ENCODE data around the gene TCTA.
A peak's percentile ranks its signal among the peaks of the same experiment; 100 is the strongest.
"Not testable (repeated sequence)": the region's sequence is repeated elsewhere in the genome, so short reads cannot be mapped to it uniquely, and the experiment has no call there.

The TCTA gene

GRCh38 chr3:49399461-49399860 is 12.8 kb upstream of the TCTA start:
- no peak overlapping the region for H3K4me3 ChIP-seq (ENCODE audit: low read length)
- TF ChIP-seq ZNF274 (IDR thresholded peaks at IDR 0.05; ENCODE audit: low read depth, low read length) = no peak

DNA sequence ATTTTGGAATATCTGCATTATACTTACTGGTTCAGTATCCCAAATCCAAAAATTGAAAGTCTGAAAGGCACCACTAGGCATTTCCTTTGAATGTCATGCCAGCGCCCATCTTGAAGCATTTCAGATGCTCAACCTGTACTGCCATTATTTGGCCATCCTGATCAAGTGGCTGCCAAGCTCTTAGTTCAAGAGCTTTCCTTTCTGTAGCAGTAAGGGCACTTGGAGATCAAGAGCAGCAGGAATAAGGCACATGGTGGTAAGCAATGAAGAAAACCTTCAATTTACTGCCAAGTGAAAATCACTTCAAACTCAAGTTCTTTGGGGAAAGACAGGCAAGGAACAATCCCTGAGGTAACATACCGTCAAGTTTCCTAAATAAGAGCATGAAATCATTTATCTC is 10.5 kb upstream of the TCTA start:
- no peak overlapping the region for H3K4me3 ChIP-seq (ENCODE audit: low read length)
- no peak for TF ChIP-seq ZNF274 (IDR thresholded peaks at IDR 0.05; ENCODE audit: low read depth, low read length)

DNA sequence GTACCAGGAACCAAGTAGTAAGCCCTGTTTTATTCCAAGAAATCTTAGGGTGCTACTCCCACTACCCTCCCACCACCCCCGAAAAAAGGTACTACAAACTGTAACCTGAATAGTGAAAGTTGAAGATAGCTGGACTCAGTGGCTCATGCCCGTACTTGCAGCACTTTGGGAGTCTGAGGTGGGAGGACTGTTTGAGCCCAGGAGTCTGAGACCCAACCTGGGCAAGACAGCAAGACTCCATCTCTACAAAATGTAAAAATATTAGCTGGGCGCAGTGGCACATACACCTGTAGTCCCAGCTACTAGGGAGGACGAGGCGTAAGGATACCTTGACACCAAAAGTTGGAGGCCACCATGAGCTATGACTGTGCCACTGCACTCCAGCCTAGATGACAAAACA is 8.3 kb upstream of the TCTA start:
- TF ChIP-seq ZNF274 (IDR thresholded peaks at IDR 0.05; ENCODE audit: low read depth, low read length) = no peak
- no peak overlapping the region for H3K4me3 ChIP-seq (ENCODE audit: low read length)

DNA sequence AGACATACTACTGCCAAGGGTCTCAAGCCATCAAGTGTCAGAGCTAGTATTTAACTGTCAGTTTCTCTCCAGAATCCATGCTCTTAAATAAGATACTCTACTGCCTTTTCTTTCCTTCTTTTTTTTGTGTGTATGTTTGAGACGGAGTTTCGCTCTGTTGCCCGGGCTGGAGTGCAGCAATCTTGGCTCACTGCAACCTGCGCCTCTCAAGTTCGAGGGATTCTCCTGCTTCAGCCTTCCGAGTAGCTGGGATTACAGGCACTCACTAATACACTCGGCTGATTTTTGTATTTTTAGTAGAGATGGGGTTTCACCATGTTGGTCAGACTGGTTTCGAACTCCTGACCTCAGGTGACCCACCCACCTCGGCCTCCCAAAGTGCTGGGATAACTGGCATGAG is 6.7 kb upstream of the TCTA start:
- not testable (repeated sequence) for H3K4me3 ChIP-seq (ENCODE audit: low read length)

GRCh38 chr3:49406571-49407565 is 5.4 kb upstream of the TCTA start:
- TF ChIP-seq ZNF274 (IDR thresholded peaks at IDR 0.05; ENCODE audit: low read depth, low read length) = no peak
- H3K4me3 ChIP-seq (ENCODE audit: low read length) = no peak overlapping the region

GRCh38 chr3:49410066-49410845 is 2.0 kb upstream of the TCTA start:
- no peak for TF ChIP-seq ZNF274 (IDR thresholded peaks at IDR 0.05; ENCODE audit: low read depth, low read length)
- H3K4me3 ChIP-seq (ENCODE audit: low read length) = peak overlapping the region; percentile 94

DNA sequence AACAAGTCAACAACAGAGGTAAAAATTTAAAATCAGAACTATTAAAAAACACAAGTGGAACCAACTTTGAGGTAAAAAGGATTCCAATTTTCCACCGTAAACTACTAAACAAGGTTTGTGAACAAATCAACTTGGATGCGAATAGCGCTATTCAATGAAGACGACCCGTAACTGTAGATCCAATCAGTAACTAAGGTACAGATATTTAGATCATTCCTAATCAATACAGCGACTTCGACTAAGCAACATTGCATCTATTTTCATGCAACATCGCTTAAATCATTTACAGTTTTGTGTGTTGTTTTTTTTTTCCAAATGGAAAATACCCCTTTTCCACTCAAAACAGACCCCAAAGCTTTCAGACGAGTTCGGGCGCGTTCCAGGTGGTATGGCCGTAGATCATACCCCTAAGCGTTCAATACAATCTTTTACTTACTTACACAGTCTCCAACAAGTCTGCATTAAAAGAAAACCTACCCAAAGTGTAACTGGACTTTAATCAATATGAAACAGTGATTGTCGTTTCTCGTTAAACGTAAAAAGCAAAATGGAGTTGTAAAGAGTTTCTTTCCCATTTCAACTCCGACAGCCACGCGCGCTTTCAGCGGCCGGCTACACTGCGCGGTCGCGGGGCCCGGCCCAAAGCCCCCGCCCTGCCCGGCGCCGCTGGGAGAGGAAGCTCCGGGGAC is 1.2 kb upstream of the TCTA start:
- TF ChIP-seq ZNF274 (IDR thresholded peaks at IDR 0.05; ENCODE audit: low read depth, low read length) = no peak
- H3K4me3 ChIP-seq (ENCODE audit: low read length) = peak overlapping the region; percentile 94

GRCh38 chr3:49411535-49411967 is 672 bp upstream of the TCTA start:
- no peak for TF ChIP-seq ZNF274 (IDR thresholded peaks at IDR 0.05; ENCODE audit: low read depth, low read length)
- peak overlapping the region; percentile 94 for H3K4me3 ChIP-seq (ENCODE audit: low read length)

- peak overlapping the region; percentile 82 for H3K4me3 ChIP-seq (ENCODE audit: low read length)
- no peak for TF ChIP-seq ZNF274 (IDR thresholded peaks at IDR 0.05; ENCODE audit: low read depth, low read length)
Observed at GRCh38 chr3:49412632-49413337, 562 bp downstream of the TCTA start.

GRCh38 chr3:49413338-49413734 is 1.1 kb downstream of the TCTA start:
- H3K4me3 ChIP-seq (ENCODE audit: low read length) = peak overlapping the region; percentile 82; the same call in 1 of the 2 replicates
- TF ChIP-seq ZNF274 (IDR thresholded peaks at IDR 0.05; ENCODE audit: low read depth, low read length) = no peak

DNA sequence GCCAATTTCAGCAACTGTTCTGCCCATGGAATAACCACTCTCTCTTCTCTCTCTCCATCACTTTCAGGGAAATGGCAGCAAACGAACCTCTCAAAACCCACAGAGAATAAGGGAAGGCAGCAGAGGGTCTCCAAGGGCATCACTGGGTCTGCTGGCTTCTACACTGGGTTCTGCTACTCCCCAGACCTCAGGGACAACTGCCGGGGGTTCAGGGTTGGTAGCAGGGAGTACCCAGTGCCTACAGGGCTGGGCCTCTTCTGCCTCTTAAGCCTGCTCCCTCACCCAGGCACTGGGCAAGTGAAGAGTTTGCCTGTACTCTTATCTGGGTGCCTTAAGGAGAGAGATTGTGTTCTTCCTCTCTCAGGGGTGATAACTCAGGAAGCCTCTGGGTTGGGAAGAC is 2.5 kb downstream of the TCTA start:
- no peak for TF ChIP-seq ZNF274 (IDR thresholded peaks at IDR 0.05; ENCODE audit: low read depth, low read length)
- no peak overlapping the region for H3K4me3 ChIP-seq (ENCODE audit: low read length)

DNA sequence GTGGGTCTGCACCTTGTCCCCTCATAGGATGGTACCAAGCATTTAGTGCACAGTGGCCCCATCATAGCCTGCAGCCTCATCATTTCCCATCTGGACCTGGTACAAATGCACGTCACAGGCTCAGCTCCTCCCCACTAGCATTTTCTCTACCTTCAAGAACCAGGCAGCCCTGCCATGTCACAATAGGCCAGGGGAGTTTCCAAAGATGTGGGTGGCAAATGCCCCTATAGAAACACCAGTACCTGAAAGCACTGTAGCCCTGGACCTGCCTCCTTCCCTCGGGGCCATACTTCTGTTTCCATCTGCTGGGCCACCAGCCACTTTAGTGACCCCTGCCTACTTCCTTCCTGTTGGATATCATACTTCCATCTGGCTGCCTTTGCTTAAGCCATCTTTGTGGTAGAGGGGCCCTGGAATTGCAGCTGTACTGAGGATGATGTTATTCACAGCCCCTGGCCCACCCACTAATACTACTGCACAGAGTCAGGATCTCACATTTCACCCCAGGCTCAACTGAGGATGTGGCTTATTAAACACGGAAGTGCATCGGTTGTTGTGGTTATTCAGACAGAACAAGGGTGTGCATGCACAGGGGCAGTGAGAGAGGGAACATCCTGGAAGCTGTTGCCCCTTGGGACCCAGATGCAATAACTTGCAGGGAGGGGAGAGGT is 3.8 kb downstream of the TCTA start:
- TF ChIP-seq ZNF274 (IDR thresholded peaks at IDR 0.05; ENCODE audit: low read depth, low read length) = no peak

DNA sequence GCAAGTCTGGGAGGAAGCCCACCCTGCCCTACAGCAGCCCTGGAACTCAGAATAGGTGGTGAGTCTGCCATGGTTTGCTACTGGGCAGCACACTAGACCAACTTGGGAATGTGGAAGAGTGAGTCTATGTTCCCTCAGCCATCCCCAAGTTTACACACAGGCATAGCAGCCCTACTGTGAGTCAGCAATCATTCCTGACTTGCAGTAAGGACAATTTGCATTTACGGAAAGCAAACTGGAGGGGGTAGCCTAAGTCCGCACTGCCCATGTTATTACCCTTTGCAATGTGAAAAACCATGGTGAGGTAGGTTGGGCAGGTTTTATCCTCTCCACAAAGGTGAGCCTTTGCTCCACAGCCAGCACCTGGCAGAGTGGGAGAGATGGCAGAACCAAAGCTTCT is 4.6 kb downstream of the TCTA start:
- no peak overlapping the region; the same call in 1 of the 2 replicates for H3K4me3 ChIP-seq (ENCODE audit: low read length)
- no peak for TF ChIP-seq ZNF274 (IDR thresholded peaks at IDR 0.05; ENCODE audit: low read depth, low read length)

More for the DNA sequence above, 3.8 kb downstream of the TCTA start:
- H3K4me3 ChIP-seq (ENCODE audit: low read length) = no peak overlapping the region; the same call in 1 of the 2 replicates
